Smooth muscle cell (in vitro differentiated cells): ENCODE results near the gene HDAC4. TPM values are rescaled to one million over a fixed set of nuclear protein-coding genes. Genes with fewer than 3 reads are reported as not detected.
A peak's percentile ranks its signal among the peaks of the same experiment; 100 is the strongest.

Experiments
- DNase-seq: peaks from one replicate; lab custom pipeline; 2025; ENCODE audit not compliant: unreplicated experiment; lab: John Stamatoyannopoulos, UW
- H2AFZ ChIP-seq: fragments of 200-600 bp; sonication (generic); 2 replicates; pipeline ENCODE4 v1.6.0; 2016; ENCODE audit warnings: antibody characterized with exemption, low read depth, mild to moderate bottlenecking
- H3F3A ChIP-seq: fragments of 200-600 bp; sonication (generic); 2 replicates; pipeline ENCODE4 v1.6.0; 2017; ENCODE audit warnings: antibody characterized with exemption, low read depth
- H3K27ac ChIP-seq: fragments of 200-600 bp; sonication (generic); 2 replicates; pipeline ENCODE4 v1.5.1; 2016; ENCODE audit warnings: low read depth, mild to moderate bottlenecking
- H3K27me3 ChIP-seq: fragments of 200-600 bp; sonication (generic); 2 replicates; pipeline ENCODE4 v1.6.1; 2016; ENCODE audit warnings: low read depth, mild to moderate bottlenecking
- H3K36me3 ChIP-seq: fragments of 200-600 bp; sonication (generic); 2 replicates; pipeline ENCODE4 v1.5.1; 2016; ENCODE audit warnings: low read depth
- H3K4me1 ChIP-seq: fragments of 200-600 bp; sonication (generic); 2 replicates; pipeline ENCODE4 v1.5.1; 2016; ENCODE audit warnings: low read depth
- H3K4me2 ChIP-seq: fragments of 200-600 bp; sonication (generic); 2 replicates; pipeline ENCODE4 v1.6.0; 2016; ENCODE audit warnings: mild to moderate bottlenecking
- H3K4me3 ChIP-seq: fragments of 200-600 bp; sonication (generic); 2 replicates; pipeline ENCODE4 v1.5.1; 2016; ENCODE audit warnings: mild to moderate bottlenecking
- H3K79me2 ChIP-seq: fragments of 200-600 bp; sonication (generic); 2 replicates; pipeline ENCODE4 v1.6.0; 2016; ENCODE audit warnings: low read depth, mild to moderate bottlenecking
- H3K9ac ChIP-seq: fragments of 200-600 bp; sonication (generic); 2 replicates; pipeline ENCODE4 v1.6.0; 2016; ENCODE audit warnings: low read depth
- H3K9me3 ChIP-seq: fragments of 200-600 bp; sonication (generic); replicated peaks from 2 replicates; pipeline ENCODE4 v1.5.1; 2016; ENCODE audit warnings: low read depth
- H4K20me1 ChIP-seq: fragments of 200-600 bp; sonication (generic); 2 replicates; pipeline ENCODE4 v1.6.0; 2016; ENCODE audit warnings: low read depth
- CTCF ChIP-seq: fragments of 200-600 bp; sonication (generic); IDR thresholded peaks from 2 replicates; pipeline ENCODE4 v1.5.1; 2017; ENCODE audit warnings: borderline replicate concordance, mild to moderate bottlenecking, antibody characterized with exemption; ENCODE audit not compliant: insufficient read depth, poor library complexity, severe bottlenecking
- WGBS: methylation state at CpG from one replicate; pipeline ENCODE4 v1.1.7; 2016; ENCODE audit warnings: low lambda C conversion rate; 5-methylcytosine and 5-hydroxymethylcytosine counted together
- polyA plus RNA-seq: library from polyadenylated mRNA; unstranded; fragments of >200 nt; fragmentation: Nextera tagmentation; extraction: Ambion mirVana; gene quantifications from 2 replicates; pipeline ENCODE4 v1.2.1, GENCODE V29; 2016
- total RNA-seq: library from RNA; depleted of rRNA; stranded (reverse); fragments of >200 nt; gene quantifications from 2 replicates; pipeline ENCODE4 v1.2.3, GENCODE V29; 2014

HDAC4 gene
- total and polyA plus RNA-seq, 2 experiments from 2014 or later = 6.2 to 35.7 TPM

- no peak overlapping the region for H3K27ac ChIP-seq
- TF ChIP-seq CTCF = no peak
- peaks cover 12% of the 10 kb centered on the region for H3K4me1 ChIP-seq
- H3K27me3 ChIP-seq = peaks cover 4% of the 10 kb centered on the region
- no peak for DNase-seq
- H2AFZ ChIP-seq = no peak overlapping the region
- no peaks in the 10 kb centered on the region for H3K36me3 ChIP-seq
- no peak overlapping the region for H3K4me3 ChIP-seq
- no peak overlapping the region for H3K4me2 ChIP-seq
- H3K9ac ChIP-seq = no peak overlapping the region
- no peaks in the 10 kb centered on the region for H3K9me3 ChIP-seq
- 94% methylated on average over 14 of the region's 14 CpGs for WGBS
- peaks cover 52% of the 10 kb centered on the region for H4K20me1 ChIP-seq
- H3F3A ChIP-seq = peaks cover 4% of the 10 kb centered on the region
- H3K79me2 ChIP-seq = peaks cover 23% of the 10 kb centered on the region
Measured at GRCh38 chr2:239351687-239352086, 49.1 kb downstream of the HDAC4 start.

DNA sequence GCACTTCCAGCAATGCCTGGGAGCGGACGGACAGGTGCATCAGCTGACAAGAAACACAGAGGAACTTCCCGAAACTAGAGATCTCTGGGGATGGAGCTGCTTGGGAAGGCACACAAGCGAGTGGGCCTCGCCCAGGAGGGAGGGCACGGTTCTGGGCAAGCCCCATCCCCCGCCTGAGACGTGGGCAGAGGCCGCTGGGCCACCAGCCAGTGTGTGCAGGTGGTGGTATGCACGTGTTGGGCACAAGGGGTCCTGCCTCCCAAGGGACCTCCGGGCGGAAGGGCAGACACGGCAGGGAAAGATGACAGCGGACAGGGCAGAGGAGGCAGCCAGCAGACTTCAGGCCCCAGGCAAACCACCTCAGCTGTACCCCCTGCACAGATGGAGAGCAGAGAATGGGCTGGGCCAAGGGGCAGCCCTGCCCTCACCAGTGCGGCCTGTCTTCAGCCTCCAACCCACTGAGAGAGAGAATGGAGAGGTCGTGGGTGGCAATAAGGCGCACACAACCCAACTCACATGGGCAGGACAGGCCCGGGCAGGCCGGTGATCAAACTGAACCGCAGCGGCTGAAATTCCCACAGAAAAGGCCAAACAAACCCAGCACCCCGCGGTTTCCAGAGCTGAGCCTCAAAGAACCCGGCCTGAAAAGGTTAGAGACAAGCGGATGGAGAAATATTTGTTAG lies 51.2 kb downstream of the HDAC4 start:
- Histone ChIP-seq H3K27ac (no peak overlapping the region), H3K4me2 (no peak overlapping the region), H3K4me3 (no peak overlapping the region), H3K27me3 (peaks cover 4% of the 10 kb centered on the region), H3K79me2 (peaks cover 28% of the 10 kb centered on the region), H3F3A (peaks cover 4% of the 10 kb centered on the region), H3K36me3 (no peaks in the 10 kb centered on the region), H2AFZ (no peak overlapping the region), H3K9ac (no peak overlapping the region), H3K9me3 (no peaks in the 10 kb centered on the region), H3K4me1 (peaks cover 12% of the 10 kb centered on the region), H4K20me1 (peaks cover 73% of the 10 kb centered on the region)
- WGBS = 92% methylated on average over 25 of the region's 25 CpGs
- DNase-seq = no peak
- no peak for TF ChIP-seq CTCF

- Histone ChIP-seq H3K9ac (peak overlapping the region; percentile 59), H2AFZ (no peak overlapping the region), H3K27ac (peak overlapping the region; percentile 86), H3K4me2 (peak overlapping the region; percentile 74), H3K27me3 (peaks cover 4% of the 10 kb centered on the region), H3K36me3 (no peaks in the 10 kb centered on the region), H3K4me3 (no peak overlapping the region), H3F3A (peaks cover 4% of the 10 kb centered on the region), H3K9me3 (no peaks in the 10 kb centered on the region), H3K4me1 (peaks cover 12% of the 10 kb centered on the region), H4K20me1 (peaks cover 81% of the 10 kb centered on the region), H3K79me2 (peaks cover 21% of the 10 kb centered on the region)
- DNase-seq = peak; percentile 47
- WGBS = 55% methylated on average over 27 of the region's 29 CpGs
- no peak for TF ChIP-seq CTCF
Measured at GRCh38 chr2:239348563-239349452, 52.0 kb downstream of the HDAC4 start.
